ENCODE data around the gene DENND6A. TPM values are rescaled to one million over a fixed set of nuclear protein-coding genes. Genes with fewer than 3 reads are reported as not detected.
"Not testable (repeated sequence)": the region's sequence is repeated elsewhere in the genome, so short reads cannot be mapped to it uniquely, and the experiment has no call there.

DENND6A gene
- total RNA-seq, 1 experiment from 2014 or later, result 21.8 TPM

- no peak for DNase-seq
- ChIA-PET POLR2A (no interaction called here), CTCF (no interaction called here)
- H3K9me3 Mint-ChIP-seq (ENCODE audit: unreplicated experiment), result no peaks in the 10 kb centered on the region
- H3K36me3 Mint-ChIP-seq (ENCODE audit: insufficient read depth, unreplicated experiment), result no peaks in the 10 kb centered on the region
- Histone ChIP-seq H3K4me3 (ENCODE audit: low read depth, low read length) (no peak overlapping the region), H3K9me3 (no peaks in the 10 kb centered on the region), H3K36me3 (ENCODE audit: control insufficient read depth, insufficient read depth, low read length) (no peaks in the 10 kb centered on the region), H3K4me1 (peaks cover 7% of the 10 kb centered on the region), H3K27me3 (replicated peaks; ENCODE audit: control insufficient read depth, insufficient read depth, low read length) (no peaks in the 10 kb centered on the region)
- H3K4me3 Mint-ChIP-seq (ENCODE audit: unreplicated experiment), result no peak overlapping the region
- H3K4me1 Mint-ChIP-seq (ENCODE audit: low read depth, unreplicated experiment), result peaks cover 6% of the 10 kb centered on the region
- no peak for TF ChIP-seq CTCF (IDR thresholded peaks at IDR 0.05; ENCODE audit: insufficient read depth in 1 of 2, low read depth in 1 of 2, low read length in 1 of 2, severe bottlenecking in 1 of 2, unreplicated experiment in 1 of 2)
- no peak overlapping the region for H3K27ac Mint-ChIP-seq (ENCODE audit: unreplicated experiment)
- BruUV-seq (replicated peaks), result no TSS peak
- intact Hi-C loops (cut with micrococcal nuclease; ENCODE audit: unreplicated experiment), result no loop called here
- H3K27me3 Mint-ChIP-seq (ENCODE audit: insufficient read depth, unreplicated experiment), result no peaks in the 10 kb centered on the region
Measured at GRCh38 chr3:57709031-57709430, 16.2 kb upstream of the DENND6A start.

- H3K27me3 Mint-ChIP-seq (ENCODE audit: insufficient read depth, unreplicated experiment), result no peaks in the 10 kb centered on the region
- no peaks in the 10 kb centered on the region for H3K9me3 Mint-ChIP-seq (ENCODE audit: unreplicated experiment)
- peaks cover 6% of the 10 kb centered on the region for H3K4me1 Mint-ChIP-seq (ENCODE audit: low read depth, unreplicated experiment)
- no peak overlapping the region for H3K4me3 Mint-ChIP-seq (ENCODE audit: unreplicated experiment)
- no TSS peak for BruUV-seq (replicated peaks)
- no peaks in the 10 kb centered on the region for H3K9me3 ChIP-seq
- intact Hi-C loops (cut with micrococcal nuclease; ENCODE audit: unreplicated experiment), result no loop called here
- ChIA-PET POLR2A (no interaction called here), CTCF (no interaction called here)
- H3K27ac Mint-ChIP-seq (ENCODE audit: unreplicated experiment), result no peak overlapping the region
- TF ChIP-seq CTCF (IDR thresholded peaks at IDR 0.05; ENCODE audit: insufficient read depth in 1 of 2, low read depth in 1 of 2, low read length in 1 of 2, severe bottlenecking in 1 of 2, unreplicated experiment in 1 of 2), result no peak
- DNase-seq, result no peak
- peaks cover 7% of the 10 kb centered on the region for H3K4me1 ChIP-seq
- H3K36me3 ChIP-seq (ENCODE audit: control insufficient read depth, insufficient read depth, low read length), result no peaks in the 10 kb centered on the region
- no peaks in the 10 kb centered on the region for H3K27me3 ChIP-seq (replicated peaks; ENCODE audit: control insufficient read depth, insufficient read depth, low read length)
- H3K36me3 Mint-ChIP-seq (ENCODE audit: insufficient read depth, unreplicated experiment), result no peaks in the 10 kb centered on the region
- no peak overlapping the region for H3K4me3 ChIP-seq (ENCODE audit: low read depth, low read length)
Measured at GRCh38 chr3:57706462-57706861, 13.6 kb upstream of the DENND6A start.

- H3K27me3 Mint-ChIP-seq (ENCODE audit: insufficient read depth, unreplicated experiment); BruUV-seq (replicated peaks); CTCF ChIA-PET; H3K36me3 ChIP-seq (ENCODE audit: control insufficient read depth, insufficient read depth, low read length); intact Hi-C loops (cut with micrococcal nuclease; ENCODE audit: unreplicated experiment); H3K36me3 Mint-ChIP-seq (ENCODE audit: insufficient read depth, unreplicated experiment); H3K4me3 Mint-ChIP-seq (ENCODE audit: unreplicated experiment); H3K4me1 ChIP-seq; DNase-seq; H3K4me1 Mint-ChIP-seq (ENCODE audit: low read depth, unreplicated experiment); H3K4me3 ChIP-seq (ENCODE audit: low read depth, low read length); POLR2A ChIA-PET; H3K9me3 ChIP-seq; H3K27me3 ChIP-seq (replicated peaks; ENCODE audit: control insufficient read depth, insufficient read depth, low read length); H3K27ac Mint-ChIP-seq (ENCODE audit: unreplicated experiment); H3K9me3 Mint-ChIP-seq (ENCODE audit: unreplicated experiment): not testable (repeated sequence)
Measured at GRCh38 chr3:57705351-57705750, 12.5 kb upstream of the DENND6A start.

GRCh38 chr3:57701781-57702180 lies 8.9 kb upstream of the DENND6A start:
- Histone ChIP-seq H3K27me3 (replicated peaks; ENCODE audit: control insufficient read depth, insufficient read depth, low read length) (no peaks in the 10 kb centered on the region), H3K36me3 (ENCODE audit: control insufficient read depth, insufficient read depth, low read length) (no peaks in the 10 kb centered on the region), H3K4me3 (ENCODE audit: low read depth, low read length) (no peak overlapping the region), H3K9me3 (no peaks in the 10 kb centered on the region), H3K4me1 (peaks cover 6% of the 10 kb centered on the region)
- ChIA-PET POLR2A (no interaction called here), CTCF (no interaction called here)
- Mint-ChIP-seq H3K9me3 (ENCODE audit: unreplicated experiment) (no peaks in the 10 kb centered on the region), H3K4me1 (ENCODE audit: low read depth, unreplicated experiment) (peaks cover 6% of the 10 kb centered on the region), H3K4me3 (ENCODE audit: unreplicated experiment) (no peak overlapping the region), H3K27me3 (ENCODE audit: insufficient read depth, unreplicated experiment) (no peaks in the 10 kb centered on the region), H3K27ac (ENCODE audit: unreplicated experiment) (no peak overlapping the region), H3K36me3 (ENCODE audit: insufficient read depth, unreplicated experiment) (no peaks in the 10 kb centered on the region)
- no peak for DNase-seq
- TF ChIP-seq CTCF (IDR thresholded peaks at IDR 0.05; ENCODE audit: insufficient read depth in 1 of 2, low read depth in 1 of 2, low read length in 1 of 2, severe bottlenecking in 1 of 2, unreplicated experiment in 1 of 2), result no peak
- intact Hi-C loops (cut with micrococcal nuclease; ENCODE audit: unreplicated experiment), result no loop called here
- BruUV-seq (replicated peaks), result no TSS peak
